ENCODE measurements around the gene SNORC. TPM values are rescaled to one million over a fixed set of nuclear protein-coding genes. Genes with fewer than 3 reads are reported as not detected.

The SNORC gene
- total RNA-seq: 1 to 10 TPM in 1 of 3 donors, under 1 TPM in 2; 0.47 to 1.0 (median 0.98) TPM
- total RNA-seq (2013): 0.59 TPM

DNA sequence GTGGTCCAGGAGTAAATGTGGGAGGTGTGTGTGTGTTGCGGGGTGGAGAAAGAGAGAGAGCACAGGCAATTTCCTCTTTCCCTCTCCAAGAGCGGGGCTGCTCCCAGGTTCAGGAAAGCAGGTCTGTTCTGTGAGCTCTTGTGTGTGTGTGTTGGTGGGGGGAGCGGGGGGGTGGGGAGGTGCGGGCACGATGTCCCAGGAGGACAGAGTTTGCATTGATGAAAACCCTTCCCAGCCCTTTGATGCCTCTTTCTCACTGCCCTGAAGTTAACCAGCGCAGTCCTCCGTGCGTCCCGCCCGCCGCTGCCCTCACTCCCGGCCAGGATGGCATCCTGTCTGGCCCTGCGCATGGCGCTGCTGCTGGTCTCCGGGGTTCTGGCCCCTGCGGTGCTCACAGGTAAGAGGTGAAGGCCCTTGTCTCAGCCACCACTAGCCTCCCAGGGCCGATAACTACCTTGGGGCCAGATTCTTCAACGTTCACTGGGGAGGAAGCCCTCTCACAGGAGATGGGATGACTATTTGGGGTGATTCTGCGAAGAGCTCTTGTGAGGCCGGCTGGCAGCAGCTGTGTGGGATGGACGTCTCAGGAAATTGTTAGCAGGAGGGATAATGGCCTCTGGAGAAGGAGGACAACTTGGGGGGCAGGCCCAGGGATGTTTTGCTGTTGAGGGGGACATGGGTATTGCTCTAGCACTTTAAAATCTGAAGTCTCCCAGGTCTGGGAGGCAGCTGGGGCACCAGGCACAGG is at the start of gene SNORC:
Gene SNORC (plus strand): TSS at position 247 of the 748 bp plus-strand sequence. CDS start 78 bp downstream, at position 325.
- Histone ChIP-seq H3K36me3 (ENCODE audit: control insufficient read depth, insufficient read depth, low read length) (no peaks in the 10 kb centered on the region), H3K27me3 (ENCODE audit: control insufficient read depth, insufficient read depth, low read length) (peaks cover 2% of the 10 kb centered on the region), H3K4me3 (ENCODE audit: low read length) (no peak within 1 kb of the TSS), H3K9me3 (ENCODE audit: control insufficient read depth, insufficient read depth, low read length) (no peaks in the 10 kb centered on the region), H3K27ac (ENCODE audit: low read length) (no peak within 1 kb of the TSS), H3K4me1 (ENCODE audit: control insufficient read depth, insufficient read depth, low read length) (no peaks in the 10 kb centered on the region)
- no peak for ATAC-seq
- TF ChIP-seq, protein P1, sequence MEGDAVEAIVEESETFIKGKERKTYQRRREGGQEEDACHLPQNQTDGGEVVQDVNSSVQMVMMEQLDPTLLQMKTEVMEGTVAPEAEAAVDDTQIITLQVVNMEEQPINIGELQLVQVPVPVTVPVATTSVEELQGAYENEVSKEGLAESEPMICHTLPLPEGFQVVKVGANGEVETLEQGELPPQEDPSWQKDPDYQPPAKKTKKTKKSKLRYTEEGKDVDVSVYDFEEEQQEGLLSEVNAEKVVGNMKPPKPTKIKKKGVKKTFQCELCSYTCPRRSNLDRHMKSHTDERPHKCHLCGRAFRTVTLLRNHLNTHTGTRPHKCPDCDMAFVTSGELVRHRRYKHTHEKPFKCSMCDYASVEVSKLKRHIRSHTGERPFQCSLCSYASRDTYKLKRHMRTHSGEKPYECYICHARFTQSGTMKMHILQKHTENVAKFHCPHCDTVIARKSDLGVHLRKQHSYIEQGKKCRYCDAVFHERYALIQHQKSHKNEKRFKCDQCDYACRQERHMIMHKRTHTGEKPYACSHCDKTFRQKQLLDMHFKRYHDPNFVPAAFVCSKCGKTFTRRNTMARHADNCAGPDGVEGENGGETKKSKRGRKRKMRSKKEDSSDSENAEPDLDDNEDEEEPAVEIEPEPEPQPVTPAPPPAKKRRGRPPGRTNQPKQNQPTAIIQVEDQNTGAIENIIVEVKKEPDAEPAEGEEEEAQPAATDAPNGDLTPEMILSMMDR (IDR thresholded peaks at IDR 0.05): no peak
- Mint-ChIP-seq H3K27me3 (ENCODE audit: low read depth in 2 of 2) (peaks cover 3 to 6% of the 10 kb centered on the region in 2 donors), H3K9me3 (no peaks in the 10 kb centered on the region), H3K36me3 (no peaks in the 10 kb centered on the region), H3K27ac (peak within 1 kb of the TSS in 1 of 2 donors; percentile 29), H3K4me1 (peaks cover 0 to 5% of the 10 kb centered on the region in 2 donors), H3K4me3 (no peak within 1 kb of the TSS)
- 91% methylated on average over 19 of the region's 21 CpGs for WGBS (ENCODE audit: insufficient coverage)
- intact Hi-C loops (cut with micrococcal nuclease): no loop called here
- no peak for DNase-seq

DNA sequence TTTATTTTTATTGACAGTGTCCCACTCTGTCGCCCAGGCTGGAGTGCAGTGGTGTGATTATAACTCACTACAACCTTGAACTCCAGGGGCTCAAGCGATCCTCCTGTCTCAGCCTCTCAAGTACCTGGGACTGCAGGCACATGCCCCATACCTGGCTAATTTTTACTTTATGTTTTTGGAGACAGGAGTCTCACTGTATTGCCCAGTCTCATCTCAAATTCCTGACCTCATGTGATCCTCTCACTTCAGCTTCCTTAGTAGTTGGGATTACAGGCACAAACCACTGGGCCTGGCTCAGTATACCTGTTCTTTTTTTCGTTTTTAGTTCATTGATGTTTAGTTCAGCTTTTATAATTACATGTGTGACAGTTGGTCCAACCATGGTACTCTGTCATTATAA is 40.1 kb upstream of the SNORC start:
- no peak overlapping the region for H3K4me3 Mint-ChIP-seq
- Histone ChIP-seq H3K4me3 (ENCODE audit: low read length) (no peak overlapping the region), H3K36me3 (ENCODE audit: control insufficient read depth, insufficient read depth, low read length) (peaks cover 54% of the 10 kb centered on the region), H3K4me1 (ENCODE audit: control insufficient read depth, insufficient read depth, low read length) (no peaks in the 10 kb centered on the region), H3K9me3 (ENCODE audit: control insufficient read depth, insufficient read depth, low read length) (no peaks in the 10 kb centered on the region), H3K27ac (ENCODE audit: low read length) (no peak overlapping the region), H3K27me3 (ENCODE audit: control insufficient read depth, insufficient read depth, low read length) (no peaks in the 10 kb centered on the region)
- no peak for ATAC-seq
- WGBS (ENCODE audit: insufficient coverage): 94% methylated on average over 2 of the region's 3 CpGs
- TF ChIP-seq, protein P1 (IDR thresholded peaks at IDR 0.05): no peak
- intact Hi-C loops (cut with micrococcal nuclease): no loop called here
- H3K36me3 Mint-ChIP-seq: peaks cover 20% of the 10 kb centered on the region
- no peak for DNase-seq
- no peaks in the 10 kb centered on the region for H3K27me3 Mint-ChIP-seq (ENCODE audit: low read depth in 2 of 2)
- H3K4me1 Mint-ChIP-seq: no peaks in the 10 kb centered on the region
- no peak overlapping the region for H3K27ac Mint-ChIP-seq
- no peaks in the 10 kb centered on the region for H3K9me3 Mint-ChIP-seq

DNA sequence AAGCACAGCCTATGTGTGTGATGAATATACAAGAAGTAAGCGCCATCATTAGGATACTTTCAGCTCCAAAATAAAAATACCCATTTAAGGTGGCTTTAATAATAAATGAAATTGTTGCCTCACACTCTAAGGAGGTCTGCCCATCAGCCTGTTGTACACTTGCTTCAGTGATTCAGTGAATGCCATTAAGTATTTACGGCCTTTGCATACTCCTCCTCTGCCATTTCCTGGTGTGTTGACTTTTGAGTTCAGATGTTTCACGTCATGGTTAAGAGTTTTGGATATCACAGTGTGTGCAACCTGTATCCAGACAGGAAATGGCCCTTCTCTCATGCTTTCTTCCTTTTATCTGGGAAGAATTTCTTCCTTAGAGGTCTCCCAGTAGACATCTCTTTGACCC is 38.6 kb upstream of the SNORC start:
- intact Hi-C loops (cut with micrococcal nuclease): no loop called here
- H3K4me3 ChIP-seq (ENCODE audit: low read length): no peak overlapping the region

More for the DNA sequence above, 38.6 kb upstream of the SNORC start:
- Mint-ChIP-seq H3K27ac (no peak overlapping the region), H3K9me3 (no peaks in the 10 kb centered on the region), H3K4me3 (no peak overlapping the region), H3K27me3 (ENCODE audit: low read depth in 2 of 2) (no peaks in the 10 kb centered on the region), H3K36me3 (peaks cover 12% of the 10 kb centered on the region), H3K4me1 (peaks cover under 1% of the 10 kb centered on the region in 2 donors)
- ATAC-seq (no peak), DNase-seq (no peak)
- Histone ChIP-seq H3K27ac (ENCODE audit: low read length) (no peak overlapping the region), H3K9me3 (ENCODE audit: control insufficient read depth, insufficient read depth, low read length) (no peaks in the 10 kb centered on the region), H3K4me1 (ENCODE audit: control insufficient read depth, insufficient read depth, low read length) (no peaks in the 10 kb centered on the region), H3K36me3 (ENCODE audit: control insufficient read depth, insufficient read depth, low read length) (peaks cover 57% of the 10 kb centered on the region), H3K27me3 (ENCODE audit: control insufficient read depth, insufficient read depth, low read length) (no peaks in the 10 kb centered on the region)
- WGBS (ENCODE audit: insufficient coverage): 95% methylated on average over 2 of the region's 3 CpGs
- TF ChIP-seq, protein P1 (IDR thresholded peaks at IDR 0.05): no peak

All from natural killer cell (primary cell).